Loucy (cell line): Measurements from ENCODE around the gene SLC2A1.

ENCODE experiments used
- CTCF ChIP-seq: fragments of 200-600 bp; sonication (generic); conservative IDR thresholded peaks from 2 replicates; pipeline ENCODE4 v1.5.1; 2014; ENCODE audit warnings: mild to moderate bottlenecking, antibody characterized with exemption, low read length
- EZH2phosphoT487 ChIP-seq: fragments of 200-600 bp; IDR thresholded peaks from 2 replicates; pipeline ENCODE4 v1.6.1; 2018; ENCODE audit warnings: antibody characterized with exemption, mild to moderate bottlenecking, moderate library complexity, borderline replicate concordance

- TF ChIP-seq CTCF (no peak), EZH2phosphoT487 (no peak)
These were observed 41.6 kb upstream of the SLC2A1 start for GRCh38 chr1:43000271-43000670.
